HG03378 (cell line): ENCODE measurements around the gene TCP10L.
"Not testable (repeated sequence)": the region's sequence is repeated elsewhere in the genome, so short reads cannot be mapped to it uniquely, and the experiment has no call there.

ENCODE experiments used
- ATAC-seq: cut with Tn5 transposase; IDR thresholded peaks from one replicate; pipeline ENCODE4 v1.9.1; 2021; ENCODE audit warnings: mild to moderate bottlenecking, moderate library complexity; ENCODE audit not compliant: unreplicated experiment

The TCP10L gene

GRCh38 chr21:32587651-32588050, 2.3 kb upstream of the TCP10L start:
- ATAC-seq = no peak

- no peak for ATAC-seq
Measured at GRCh38 chr21:32587120-32587519, 1.8 kb upstream of the TCP10L start.

- ATAC-seq = no peak
Measured at GRCh38 chr21:32585970-32586369, 647 bp upstream of the TCP10L start.

GRCh38 chr21:32584472-32584871, 851 bp downstream of the TCP10L start:
- no peak for ATAC-seq

- ATAC-seq = no peak
Measured at GRCh38 chr21:32581732-32582131, 3.6 kb downstream of the TCP10L start.

- no peak for ATAC-seq
Measured at GRCh38 chr21:32580949-32581348, 4.4 kb downstream of the TCP10L start.

- no peak for ATAC-seq
Measured at GRCh38 chr21:32578107-32578691, 7.1 kb downstream of the TCP10L start.

GRCh38 chr21:32576011-32576410, 9.3 kb downstream of the TCP10L start:
- ATAC-seq = no peak

- ATAC-seq = no peak
Measured at GRCh38 chr21:32574946-32575925, 10.1 kb downstream of the TCP10L start.

GRCh38 chr21:32572574-32573420, 12.5 kb downstream of the TCP10L start:
- ATAC-seq = no peak

- no peak for ATAC-seq
Measured at GRCh38 chr21:32570456-32570855, 14.9 kb downstream of the TCP10L start.

- ATAC-seq = peak; percentile 62
Measured at GRCh38 chr21:32569261-32570230, 15.8 kb downstream of the TCP10L start.

GRCh38 chr21:32567626-32568025, 17.7 kb downstream of the TCP10L start:
- no peak for ATAC-seq

GRCh38 chr21:32566741-32567389, 18.5 kb downstream of the TCP10L start:
- no peak for ATAC-seq

- no peak for ATAC-seq
Measured at GRCh38 chr21:32565856-32566465, 19.4 kb downstream of the TCP10L start.

- ATAC-seq = no peak
Measured at GRCh38 chr21:32562915-32563314, 22.4 kb downstream of the TCP10L start.

GRCh38 chr21:32562426-32562825, 22.9 kb downstream of the TCP10L start:
- ATAC-seq = no peak

GRCh38 chr21:32561476-32561875, 23.8 kb downstream of the TCP10L start:
- not testable (repeated sequence) for ATAC-seq

GRCh38 chr21:32560896-32561295, 24.4 kb downstream of the TCP10L start:
- no peak for ATAC-seq
